Panc1 (cell line): ENCODE data around the gene ARMH2. TPM values are rescaled to one million over a fixed set of nuclear protein-coding genes. Genes with fewer than 3 reads are reported as not detected.

Experiments
- ATAC-seq: fragments of 200-7000 bp; cut with Tn5 transposase; 2 replicates; pipeline ENCODE4 v1.9.1; 2020; ENCODE audit warnings: mild to moderate bottlenecking, moderate library complexity
- BruUV-seq: library from RNA; stranded (reverse); fragments of 400-500 nt; replicated peaks from 2 replicates; lab custom pipeline; 2021; lab: Mats Ljungman, UMichigan
- CTCF ChIA-PET: fragments of 300-600 bp; sonication (Branson Sonifier 250); formaldehyde crosslinking; loops from one replicate; lab custom pipeline; 2022; ENCODE audit warnings: antibody characterized with exemption; lab: Charles Lee
- POLR2A ChIA-PET: fragments of 300-600 bp; sonication (Branson Sonifier 250); formaldehyde crosslinking; loops from one replicate; lab custom pipeline; 2022; ENCODE audit warnings: antibody characterized with exemption; lab: Charles Lee
- DNase-seq: peaks from one replicate; pipeline ENCODE4 v3.0.0-alpha.2; 2010; ENCODE audit warnings: low read depth, low spot score
- H3K27ac ChIP-seq: 2 replicates; pipeline ENCODE4 v1.5.1; 2011; ENCODE audit warnings: mild to moderate bottlenecking, low read length, inconsistent platforms
- H3K27me3 ChIP-seq: fragments of 200-500 bp; sonication (Bioruptor generic); 2 replicates; pipeline ENCODE4 v1.6.0; 2014; ENCODE audit warnings: low read length, inconsistent platforms; ENCODE audit not compliant: control insufficient read depth, insufficient read depth
- H3K36me3 ChIP-seq: fragments of 200-500 bp; sonication (Bioruptor generic); 2 replicates; pipeline ENCODE4 v1.5.1; 2014; ENCODE audit warnings: inconsistent platforms, mild to moderate bottlenecking, low read length, moderate library complexity; ENCODE audit not compliant: control insufficient read depth, insufficient read depth
- H3K4me1 ChIP-seq: 2 replicates; pipeline ENCODE4 v1.5.1; 2011; ENCODE audit warnings: inconsistent platforms, mild to moderate bottlenecking, low read length, moderate library complexity; ENCODE audit not compliant: control insufficient read depth, insufficient read depth
- H3K4me3 ChIP-seq, 2 experiments: 2 replicates each; pipeline ENCODE4 v1.5.1; 2011 to 2012; ENCODE audit warnings: low read depth in 2 of 2, low read length in 2 of 2, mild to moderate bottlenecking in 2 of 2, inconsistent platforms in 1 of 2, moderate library complexity in 1 of 2
- H3K9me3 ChIP-seq: fragments of 200-500 bp; sonication (Bioruptor generic); 2 replicates; pipeline ENCODE4 v1.5.1; 2014; ENCODE audit warnings: low read depth, mild to moderate bottlenecking, inconsistent platforms, low read length, moderate library complexity; ENCODE audit not compliant: control insufficient read depth, insufficient read depth
- CTCF ChIP-seq: fragments of 450-650 bp; IDR thresholded peaks from 2 replicates; pipeline ENCODE4 v1.5.1; 2017; ENCODE audit warnings: mild to moderate bottlenecking
- POLR2AphosphoS5 ChIP-seq: IDR thresholded peaks from 2 replicates; pipeline ENCODE4 v1.6.1; 2012; ENCODE audit warnings: mild to moderate bottlenecking, low read depth, low read length, moderate library complexity
- REST ChIP-seq, 2 experiments: IDR thresholded peaks; 2 replicates each; pipeline ENCODE4 v1.6.1; 2011 to 2012; ENCODE audit warnings: low read depth in 2 of 2, control low read depth in 1 of 2, low read length in 1 of 2, mild to moderate bottlenecking in 1 of 2, moderate library complexity in 1 of 2; ENCODE audit not compliant: insufficient read depth in 1 of 2
- SIN3A ChIP-seq: IDR thresholded peaks from 2 replicates; pipeline ENCODE4 v1.6.1; 2012; ENCODE audit warnings: low read depth, mild to moderate bottlenecking, low read length, moderate library complexity, borderline replicate concordance; ENCODE audit not compliant: insufficient read depth
- TCF7L2 ChIP-seq: IDR thresholded peaks from 2 replicates; pipeline ENCODE4 v1.6.1; 2011; ENCODE audit warnings: mild to moderate bottlenecking, low read depth, low read length, inconsistent platforms
- in situ Hi-C: cut with HindIII; loops from 2 replicates; pipeline ENCODE4 v1.10.0; 2016; ENCODE audit warnings: low sequenced_read_pairs, low pct_unique_long_range_greater_than_20kb
- intact Hi-C: fragments of 100-400 bp; cut with micrococcal nuclease; formaldehyde crosslinking; loops from one replicate; pipeline ENCODE4 v1.10.0; 2022; ENCODE audit not compliant: unreplicated experiment
- total RNA-seq: library from RNA; stranded (reverse); gene quantifications from one replicate; pipeline ENCODE4 v1.2.1, GENCODE V29; 2021; ENCODE audit not compliant: unreplicated experiment

The ARMH2 gene
- total RNA-seq, 1 experiment from 2014 or later, result not detected

GRCh38 chr6:24829657-24830056 is 30.9 kb upstream of the ARMH2 start:
- H3K4me1 ChIP-seq, result no peaks in the 10 kb centered on the region
- H3K4me3 ChIP-seq, result no peak overlapping the region
- CTCF ChIA-PET, result no interaction called here
- no peak overlapping the region for H3K27ac ChIP-seq
- peaks cover 2% of the 10 kb centered on the region; the same call in 1 of the 2 replicates for H3K27me3 ChIP-seq
- intact Hi-C loops (no loop called here), in situ Hi-C loops (no loop called here)
- H3K9me3 ChIP-seq, result no peaks in the 10 kb centered on the region
- no TSS peak for BruUV-seq
- H3K36me3 ChIP-seq, result no peaks in the 10 kb centered on the region
- POLR2A ChIA-PET, result no interaction called here
- ATAC-seq, result no peak
- TF ChIP-seq SIN3A, result no peak
- no peak for TF ChIP-seq REST (IDR thresholded peaks at IDR 0.05; ENCODE audit: insufficient read depth in 1 of 2, low read depth in 2 of 2, low read length in 1 of 2)
- no peak for TF ChIP-seq CTCF
- no peak for TF ChIP-seq POLR2AphosphoS5
- no peak for TF ChIP-seq TCF7L2
- no peak for DNase-seq

- H3K4me3 ChIP-seq, result no peak overlapping the region
- ChIA-PET POLR2A (no interaction called here), CTCF (no interaction called here)
- H3K27me3 ChIP-seq, result peaks cover 2% of the 10 kb centered on the region; the same call in 1 of the 2 replicates
- no peaks in the 10 kb centered on the region for H3K9me3 ChIP-seq
- TF ChIP-seq TCF7L2 (no peak), SIN3A (no peak), POLR2AphosphoS5 (no peak), REST (IDR thresholded peaks at IDR 0.05; ENCODE audit: insufficient read depth in 1 of 2, low read depth in 2 of 2, low read length in 1 of 2) (no peak), CTCF (no peak)
- H3K27ac ChIP-seq, result no peak overlapping the region
- in situ Hi-C loops, result no loop called here
- H3K4me1 ChIP-seq, result no peaks in the 10 kb centered on the region
- no peak for ATAC-seq
- BruUV-seq, result no TSS peak
- DNase-seq, result no peak
- H3K36me3 ChIP-seq, result no peaks in the 10 kb centered on the region
- intact Hi-C loops, result no loop called here
Measured at GRCh38 chr6:24827970-24828369, 29.3 kb upstream of the ARMH2 start.
